Heart left ventricle (tissue), 16 donors: ENCODE measurements around the gene TSC22D4. TPM values are rescaled to one million over a fixed set of nuclear protein-coding genes. Genes with fewer than 3 reads are reported as not detected.
A peak's percentile ranks its signal among the peaks of the same experiment; 100 is the strongest.

Experiments
- ATAC-seq, 4 donors: fragments of 200-7000 bp; cut with Tn5 transposase; one replicate each; pipeline ENCODE4 v1.9.1; 2020 to 2022; ENCODE audit warnings: moderate library complexity in 4 of 4, mild to moderate bottlenecking in 3 of 4, moderate number of reproducible peaks in 1 of 4
- DNase-seq, 5 donors: peaks; one replicate each; pipeline ENCODE4 v3.0.0-alpha.2; 2020
- H3K27ac ChIP-seq, 12 donors: fragments of 200-600 bp; sonication (generic) in 4 of 12; one replicate each; pipeline versions ENCODE4 v1.5.0 to v1.8.0; 2016 to 2022; ENCODE audit warnings: mild to moderate bottlenecking in 2 of 12
- H3K27me3 ChIP-seq, 9 donors: fragments of 200-600 bp; sonication (generic) in 2 of 9; one replicate each; pipeline versions ENCODE4 v1.5.1 to v1.8.0; 2016 to 2022; ENCODE audit warnings: mild to moderate bottlenecking in 3 of 9
- H3K36me3 ChIP-seq, 9 donors: fragments of 200-600 bp; sonication (generic) in 2 of 9; one replicate each; pipeline versions ENCODE4 v1.5.0 to v1.8.0; 2018 to 2022; ENCODE audit warnings: mild to moderate bottlenecking in 2 of 9
- H3K4me1 ChIP-seq, 12 donors: fragments of 200-600 bp; sonication (generic) in 4 of 12; one replicate each; pipeline versions ENCODE4 v1.5.0 to v1.8.0; 2016 to 2022; ENCODE audit warnings: mild to moderate bottlenecking in 3 of 12
- H3K4me3 ChIP-seq, 12 donors: fragments of 200-600 bp; sonication (generic) in 4 of 12; one replicate each; pipeline versions ENCODE4 v1.5.0 to v1.8.0; 2017 to 2022; ENCODE audit warnings: mild to moderate bottlenecking in 9 of 12, moderate library complexity in 4 of 12
- H3K9me3 ChIP-seq, 12 donors: fragments of 200-600 bp; sonication (generic) in 4 of 12; one replicate each; pipeline versions ENCODE4 v1.5.0 to v1.8.0; 2016 to 2022; ENCODE audit warnings: mild to moderate bottlenecking in 1 of 12
- POLR2A ChIP-seq, 2 donors: fragments of 450-650 bp; IDR thresholded peaks; one replicate each; pipeline ENCODE4 v1.6.1; 2017; ENCODE audit warnings: antibody characterized with exemption in 2 of 2, mild to moderate bottlenecking in 2 of 2, moderate library complexity in 2 of 2
- WGBS, 4 donors: extraction: QIAGEN DNeasy Blood & Tissue Kit in 2 of 4; methylation state at CpG; one replicate each; pipeline versions ENCODE4 v1.1.5 to v1.1.7; 2013 to 2018; 5-methylcytosine and 5-hydroxymethylcytosine counted together
- intact Hi-C, 10 donors: fragments of 100-400 bp; cut with DNase I; formaldehyde crosslinking; loops; one replicate each; pipeline versions ENCODE4 v1.11.1 to v1.14.2; 2022
- polyA plus RNA-seq, 2 donors: library from polyadenylated mRNA; stranded (reverse); fragments of 200-250 nt; gene quantifications; one replicate each; pipeline ENCODE4 v1.2.3, GENCODE V29; 2013
- total RNA-seq, 9 donors: library from RNA; depleted of rRNA in 2 of 9; stranded (reverse); fragments of >200 nt in 2 of 9; fragmentation: NEBNext Ultra II Directional in 3 of 9; extraction: Animal tissue kit (Norgen Biotek cat#: 25700) in 3 of 9; gene quantifications; one replicate each; pipeline versions ENCODE4 v1.1.0 to v1.2.4, GENCODE V29; 2016 to 2023
- TF ChIP-seq, protein P1 (sequence below), 12 donors: fragments of 200-600 bp; sonication (generic) in 4 of 12; IDR thresholded peaks; one replicate each; pipeline versions ENCODE4 v1.5.0 to v1.8.0; 2018 to 2022; ENCODE audit warnings: antibody characterized with exemption in 12 of 12, mild to moderate bottlenecking in 5 of 12
- donor health status: ischemic (EF 13 %, LVEDD 7.1; RV severe dilation, severe dysfunction).
- donor health status: healthy with polysubstance abuse.
- donor health status: DM: no; HTN: yes; CAD: no.
- donor health status: DM: no; HTN: no; CAD: no.
- donor health status: ischemic (EF 25% LVEDD 6.9; RV normal size, moderate dysfunction).
- donor health status: ischemic (EF 25% LVEDD 5.7; RV mildly dilated, moderate dysfunction).
- donor health status: healthy.
- donor health status: DM: yes; HTN: yes; CAD: no.
- donor health status: ischemic (EF 35%, LVEDD 5.7; RV mildly dilated, moderate dysfunction).
- donor health status: nonischemic (EF 11% LVEDD 7.7; RV severe dilation, severe dysfunction).
- donor health status: DM: yes; HTN: yes; CAD: no.
- donor health status: PGD.
- donor health status: ischemic (EF 29% LVEDD 5.4; RV normal size, mild dysfunction).
- donor health status: nonischemic (EF 23%, LVEDD 6.1; RV moderate dilation, normal function).

The TSC22D4 gene
- total and polyA plus RNA-seq, 11 donors = 41.8 to 55.5 (median 47.0) TPM

- peaks cover 0 to 57% (median 37%) of the 10 kb centered on the region in 12 donors for H3K4me1 ChIP-seq
- intact Hi-C loops = no loop called here
- 72 to 75% (median 74%) methylated on average over 10 of the region's 10 CpGs for WGBS, 4 donors
These were observed 45.3 kb downstream of the TSC22D4 start for GRCh38 chr7:100433592-100434296.

DNA sequence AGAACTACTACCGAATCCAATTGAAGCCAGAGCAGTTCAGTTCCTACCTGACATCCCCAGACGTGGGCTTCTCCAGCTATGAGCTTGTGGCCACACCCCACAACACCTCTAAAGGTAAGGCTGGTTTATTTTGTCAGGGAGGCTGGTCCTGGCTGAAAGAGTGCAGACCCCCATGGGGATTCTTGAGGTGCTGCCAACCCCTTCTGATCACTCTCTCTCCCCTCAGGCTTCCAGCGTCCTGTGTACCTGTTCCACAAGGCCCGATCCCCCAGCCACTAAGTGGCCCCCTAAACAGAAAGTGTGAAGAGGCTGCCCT lies 45.8 kb downstream of the TSC22D4 start:
- intact Hi-C loops = no loop called here

More at GRCh38 chr7:100433592-100434296, 45.3 kb downstream of the TSC22D4 start:
- H3K27ac ChIP-seq = peak overlapping the region in 2 of 12 donors; percentile 24 to 32
- DNase-seq = no peak
- no peak for ATAC-seq
- H3K36me3 ChIP-seq = peaks cover 0 to 36% (median 24%) of the 10 kb centered on the region in 9 donors
- TF ChIP-seq, protein P1, sequence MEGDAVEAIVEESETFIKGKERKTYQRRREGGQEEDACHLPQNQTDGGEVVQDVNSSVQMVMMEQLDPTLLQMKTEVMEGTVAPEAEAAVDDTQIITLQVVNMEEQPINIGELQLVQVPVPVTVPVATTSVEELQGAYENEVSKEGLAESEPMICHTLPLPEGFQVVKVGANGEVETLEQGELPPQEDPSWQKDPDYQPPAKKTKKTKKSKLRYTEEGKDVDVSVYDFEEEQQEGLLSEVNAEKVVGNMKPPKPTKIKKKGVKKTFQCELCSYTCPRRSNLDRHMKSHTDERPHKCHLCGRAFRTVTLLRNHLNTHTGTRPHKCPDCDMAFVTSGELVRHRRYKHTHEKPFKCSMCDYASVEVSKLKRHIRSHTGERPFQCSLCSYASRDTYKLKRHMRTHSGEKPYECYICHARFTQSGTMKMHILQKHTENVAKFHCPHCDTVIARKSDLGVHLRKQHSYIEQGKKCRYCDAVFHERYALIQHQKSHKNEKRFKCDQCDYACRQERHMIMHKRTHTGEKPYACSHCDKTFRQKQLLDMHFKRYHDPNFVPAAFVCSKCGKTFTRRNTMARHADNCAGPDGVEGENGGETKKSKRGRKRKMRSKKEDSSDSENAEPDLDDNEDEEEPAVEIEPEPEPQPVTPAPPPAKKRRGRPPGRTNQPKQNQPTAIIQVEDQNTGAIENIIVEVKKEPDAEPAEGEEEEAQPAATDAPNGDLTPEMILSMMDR (IDR thresholded peaks at IDR 0.05) = no peak
- no peak for TF ChIP-seq POLR2A (IDR thresholded peaks at IDR 0.05)
- no peaks in the 10 kb centered on the region for H3K27me3 ChIP-seq
- no peaks in the 10 kb centered on the region for H3K9me3 ChIP-seq
- H3K4me3 ChIP-seq = no peak overlapping the region

DNA sequence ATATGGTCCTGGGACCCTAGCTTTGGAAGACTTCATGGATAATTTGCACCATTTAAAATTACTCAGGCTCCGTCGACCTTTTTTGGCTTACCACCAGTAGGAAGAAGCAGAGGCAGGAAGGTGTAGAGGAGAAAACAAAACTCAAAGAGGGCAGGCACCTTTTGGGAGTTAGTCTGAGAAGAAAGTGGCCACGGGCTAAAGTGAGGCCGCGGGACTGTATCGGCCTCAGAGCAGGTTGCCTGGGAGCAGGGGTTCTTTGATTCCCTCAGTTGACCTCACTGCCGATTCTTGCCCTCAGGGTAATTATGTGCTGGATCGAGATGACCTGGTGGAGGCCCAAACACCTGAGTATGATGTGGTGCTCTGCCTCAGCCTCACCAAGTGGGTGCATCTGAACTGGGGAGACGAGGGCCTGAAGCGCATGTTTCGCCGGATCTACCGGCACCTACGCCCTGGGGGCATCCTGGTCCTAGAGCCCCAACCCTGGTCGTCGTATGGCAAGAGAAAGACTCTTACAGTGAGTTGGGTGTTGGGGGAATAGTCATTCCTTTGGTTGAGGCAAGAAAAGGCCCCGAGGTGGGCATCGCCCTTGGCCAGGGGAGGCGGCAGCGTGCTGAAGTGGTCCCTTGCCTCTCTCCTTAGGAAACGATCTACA lies 46.3 kb downstream of the TSC22D4 start:
- peak overlapping the region in 1 of 12 donors; percentile 32 for H3K27ac ChIP-seq

More for the DNA sequence above, 45.8 kb downstream of the TSC22D4 start:
- Histone ChIP-seq H3K27ac (peak overlapping the region in 2 of 12 donors; percentile 24 to 32), H3K27me3 (no peaks in the 10 kb centered on the region), H3K9me3 (no peaks in the 10 kb centered on the region), H3K4me1 (peaks cover 0 to 57% (median 37%) of the 10 kb centered on the region in 12 donors), H3K36me3 (peaks cover 0 to 36% (median 24%) of the 10 kb centered on the region in 9 donors), H3K4me3 (no peak overlapping the region)
- 60 to 72% (median 67%) methylated on average over 3 to 4 of the region's 4 CpGs for WGBS, 4 donors
- DNase-seq (no peak), ATAC-seq (no peak)
- TF ChIP-seq, protein P1 (IDR thresholded peaks at IDR 0.05) = no peak
- no peak for TF ChIP-seq POLR2A (IDR thresholded peaks at IDR 0.05)

DNA sequence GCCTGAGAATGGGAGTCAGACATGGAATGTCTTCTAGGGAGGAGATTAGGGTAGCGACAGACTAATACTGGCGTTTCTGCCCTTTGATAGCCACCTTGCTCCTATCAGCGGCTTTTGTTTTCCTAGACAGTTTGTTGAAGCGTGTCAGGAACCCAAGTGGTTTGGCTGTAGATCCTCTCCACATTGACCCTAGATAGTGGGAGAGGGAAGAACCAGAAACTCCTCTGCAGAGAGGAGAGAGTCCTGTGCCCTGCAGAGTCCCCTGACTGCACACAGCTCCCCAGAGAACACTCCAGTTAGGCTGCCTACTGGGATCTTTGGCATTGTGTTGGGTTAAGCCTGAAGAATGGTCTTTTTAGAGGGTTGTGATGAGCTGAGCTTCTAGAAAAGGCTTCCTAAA lies 47.0 kb downstream of the TSC22D4 start:
- WGBS, 4 donors = 65 to 73% (median 68%) methylated on average over 4 of the region's 4 CpGs
- Histone ChIP-seq H3K4me1 (peaks cover 0 to 65% (median 41%) of the 10 kb centered on the region in 12 donors), H3K4me3 (peak overlapping the region in 1 of 12 donors; percentile 7), H3K27me3 (no peaks in the 10 kb centered on the region), H3K36me3 (peaks cover 0 to 36% (median 24%) of the 10 kb centered on the region in 9 donors), H3K27ac (peak overlapping the region in 1 of 12 donors; percentile 50), H3K9me3 (no peaks in the 10 kb centered on the region)
- TF ChIP-seq POLR2A (IDR thresholded peaks at IDR 0.05) = no peak
- TF ChIP-seq, protein P1 (IDR thresholded peaks at IDR 0.05) = no peak
- no peak for ATAC-seq
- intact Hi-C loops = no loop called here
- DNase-seq = no peak

More for the DNA sequence above, 46.3 kb downstream of the TSC22D4 start:
- 86 to 87% (median 86%) methylated on average over 20 to 21 of the region's 21 CpGs for WGBS, 4 donors
- H3K4me3 ChIP-seq = peak overlapping the region in 1 of 12 donors; percentile 7
- DNase-seq (no peak), ATAC-seq (no peak)
- no peaks in the 10 kb centered on the region for H3K9me3 ChIP-seq
- no peaks in the 10 kb centered on the region for H3K27me3 ChIP-seq
- peaks cover 0 to 61% (median 39%) of the 10 kb centered on the region in 12 donors for H3K4me1 ChIP-seq
- TF ChIP-seq POLR2A (IDR thresholded peaks at IDR 0.05) = no peak
- TF ChIP-seq, protein P1 (IDR thresholded peaks at IDR 0.05) = no peak
- intact Hi-C loops = no loop called here
- peaks cover 0 to 36% (median 24%) of the 10 kb centered on the region in 9 donors for H3K36me3 ChIP-seq
